IMR-90 (cell line): ENCODE results near the gene POLRMT. TPM values are rescaled to one million over a fixed set of nuclear protein-coding genes. Genes with fewer than 3 reads are reported as not detected.
A peak's percentile ranks its signal among the peaks of the same experiment; 100 is the strongest.

Experiments
- ATAC-seq: fragments of 200-7000 bp; cut with Tn5 transposase; 2 replicates; pipeline ENCODE4 v1.9.1; 2020; ENCODE audit warnings: low read depth, mild to moderate bottlenecking, moderate library complexity
- BruUV-seq: library from RNA; stranded (reverse); fragments of 400-500 nt; replicated peaks from 2 replicates; lab custom pipeline; 2021; lab: Mats Ljungman, UMichigan
- CTCF ChIA-PET: fragments of 300-600 bp; formaldehyde crosslinking; extraction: SDS; loops from one replicate; lab custom pipeline; 2021; ENCODE audit warnings: antibody characterized with exemption; lab: Yijun Ruan, JAX
- POLR2A ChIA-PET: fragments of 300-600 bp; sonication (Branson Sonifier 250); formaldehyde crosslinking; loops from one replicate; lab custom pipeline; 2022; ENCODE audit warnings: antibody characterized with exemption; ENCODE audit not compliant: unreplicated experiment; lab: Charles Lee
- DNase-seq: peaks from one replicate; pipeline ENCODE4 v3.0.0; 2013
- H2AFZ ChIP-seq: replicated peaks from 2 replicates; pipeline ENCODE3; 2013; ENCODE audit warnings: low read length, mild to moderate bottlenecking; ENCODE audit not compliant: poor library complexity
- H2AK5ac ChIP-seq: 2 replicates; pipeline ENCODE4 v1.6.1; 2013; ENCODE audit warnings: low read depth, low read length, inconsistent platforms
- H2AK9ac ChIP-seq: replicated peaks from 2 replicates; pipeline ENCODE3; 2013; ENCODE audit warnings: mild to moderate bottlenecking, low read depth, low read length, moderate library complexity; ENCODE audit not compliant: poor library complexity
- H2BK120ac ChIP-seq: 2 replicates; pipeline ENCODE4 v1.6.1; 2013; ENCODE audit warnings: low read depth, low read length, inconsistent platforms
- H2BK15ac ChIP-seq: 3 replicates; pipeline ENCODE4 v1.6.1; 2013; ENCODE audit warnings: low read depth, low read length, inconsistent platforms
- H2BK20ac ChIP-seq: 2 replicates; pipeline ENCODE4 v1.6.1; 2013; ENCODE audit warnings: low read depth, mild to moderate bottlenecking, inconsistent platforms, low read length, moderate library complexity
- H2BK5ac ChIP-seq: 2 replicates; pipeline ENCODE4 v1.6.1; 2013; ENCODE audit warnings: mild to moderate bottlenecking, low read depth, low read length, inconsistent platforms; ENCODE audit not compliant: poor library complexity, severe bottlenecking
- H3K14ac ChIP-seq: replicated peaks from 2 replicates; pipeline ENCODE4 v1.6.1; 2013; ENCODE audit warnings: low read depth, low read length, inconsistent platforms
- H3K18ac ChIP-seq: 2 replicates; pipeline ENCODE4 v1.6.1; 2013; ENCODE audit warnings: low read depth, low read length, control low read depth
- H3K23ac ChIP-seq: 2 replicates; pipeline ENCODE4 v1.6.1; 2013; ENCODE audit warnings: low read depth, low read length, inconsistent platforms
- H3K27ac ChIP-seq: 2 replicates; pipeline ENCODE4 v1.5.1; 2013; ENCODE audit warnings: mild to moderate bottlenecking, control low read depth, low read length; ENCODE audit not compliant: insufficient read depth
- H3K27me3 ChIP-seq: 2 replicates; pipeline ENCODE4 v1.6.1; 2013; ENCODE audit warnings: low read length; ENCODE audit not compliant: control insufficient read depth, insufficient read depth
- H3K36me3 ChIP-seq: 2 replicates; pipeline ENCODE4 v1.6.1; 2013; ENCODE audit warnings: low read length, mixed read lengths; ENCODE audit not compliant: control insufficient read depth, insufficient read depth
- H3K4ac ChIP-seq: 2 replicates; pipeline ENCODE4 v1.6.1; 2013; ENCODE audit warnings: low read depth, low read length, inconsistent platforms
- H3K4me1 ChIP-seq: 2 replicates; pipeline ENCODE4 v1.6.1; 2013; ENCODE audit warnings: low read length, mixed read lengths; ENCODE audit not compliant: control insufficient read depth, insufficient read depth
- H3K4me2 ChIP-seq: 2 replicates; pipeline ENCODE4 v1.6.1; 2013; ENCODE audit warnings: low read depth, mild to moderate bottlenecking, control low read depth, low read length, moderate library complexity
- H3K4me3 ChIP-seq: 2 replicates; pipeline ENCODE4 v1.5.1; 2013; ENCODE audit warnings: low read depth, mild to moderate bottlenecking, control low read depth, low read length, moderate library complexity; ENCODE audit not compliant: insufficient read depth
- H3K56ac ChIP-seq: 2 replicates; pipeline ENCODE4 v1.6.1; 2013; ENCODE audit warnings: low read length, inconsistent platforms; ENCODE audit not compliant: insufficient read depth; ENCODE audit errors: extremely low read depth
- H3K79me1 ChIP-seq, 2 experiments: 2 replicates each; pipeline ENCODE4 v1.6.1; 2013; ENCODE audit warnings: low read length in 2 of 2, inconsistent platforms in 1 of 2, low read depth in 1 of 2
- H3K9ac ChIP-seq: 2 replicates; pipeline ENCODE4 v1.6.1; 2013; ENCODE audit warnings: low read depth, low read length, control low read depth
- H3K9me1 ChIP-seq: 2 replicates; pipeline ENCODE4 v1.6.1; 2013; ENCODE audit warnings: low read length, inconsistent platforms; ENCODE audit not compliant: insufficient read depth
- H3K9me3 ChIP-seq: 2 replicates; pipeline ENCODE4 v1.6.1; 2013; ENCODE audit warnings: low read length; ENCODE audit not compliant: control insufficient read depth, insufficient read depth
- H4K20me1 ChIP-seq: 2 replicates; pipeline ENCODE4 v1.6.1; 2013; ENCODE audit warnings: low read length, inconsistent platforms; ENCODE audit not compliant: insufficient read depth
- H4K5ac ChIP-seq: 2 replicates; pipeline ENCODE4 v1.6.1; 2013; ENCODE audit warnings: mild to moderate bottlenecking, low read depth, low read length, control low read depth
- H4K8ac ChIP-seq, 2 experiments: 2 replicates each; pipeline ENCODE4 v1.6.1; 2013; ENCODE audit warnings: low read depth in 2 of 2, low read length in 2 of 2, control low read depth in 1 of 2, inconsistent platforms in 1 of 2
- H4K91ac ChIP-seq: 2 replicates; pipeline ENCODE4 v1.6.1; 2013; ENCODE audit warnings: low read depth, low read length, inconsistent platforms; ENCODE audit not compliant: insufficient read depth
- MAZ ChIP-seq: IDR thresholded peaks from 2 replicates; pipeline ENCODE4 v1.6.1; 2012; ENCODE audit warnings: low read depth, mild to moderate bottlenecking, low read length, improper control_type of control experiment, moderate library complexity, borderline replicate concordance
- NFE2L2 ChIP-seq: fragments of 150-350 bp; IDR thresholded peaks from 2 replicates; pipeline ENCODE4 v1.6.1; 2016; ENCODE audit warnings: low read depth, mild to moderate bottlenecking, low read length
- RAD21 ChIP-seq: IDR thresholded peaks from 2 replicates; pipeline ENCODE4 v1.6.1; 2012; ENCODE audit warnings: low read length, improper control_type of control experiment
- WGBS, 2 experiments: methylation state at CpG; one replicate each; pipeline versions ENCODE4 v1.1.5 to v1.1.7; 2013; ENCODE audit warnings: missing lambda C conversion rate in 2 of 2; ENCODE audit not compliant: insufficient read length in 1 of 2; ENCODE audit errors: extremely low coverage in 2 of 2; 5-methylcytosine and 5-hydroxymethylcytosine counted together
- dilution Hi-C: fragments of 300-500 bp; cut with HindIII; formaldehyde crosslinking; loops from one replicate; pipeline ENCODE4 v1.14.3; 2018; ENCODE audit warnings: low sequenced_read_pairs; ENCODE audit not compliant: unreplicated experiment
- in situ Hi-C: fragments of 300-500 bp; cut with MboI; formaldehyde crosslinking; loops from 3 replicates; pipeline ENCODE4 v1.14.3; 2019; ENCODE audit warnings: low sequenced_read_pairs, inconsistent platforms, mixed read lengths
- intact Hi-C: fragments of 100-400 bp; cut with micrococcal nuclease; formaldehyde crosslinking; loops from 2 replicates; pipeline ENCODE4 v1.10.0; 2022
- polyA plus RNA-seq, 3 experiments: library from polyadenylated mRNA; depleted of rRNA; stranded (reverse); fragments of >200 nt; gene quantifications; 2 replicates each; pipeline ENCODE4 v1.2.3, GENCODE V29; 2012; ENCODE audit warnings: low replicate concordance in 1 of 3
- total RNA-seq: library from RNA; depleted of rRNA; stranded (reverse); fragments of >200 nt; gene quantifications from 2 replicates; pipeline ENCODE4 v1.2.3, GENCODE V29; 2012

POLRMT gene
- total and polyA plus RNA-seq, 2 of the 4 experiments (the other 2 are of a cell fraction), result 9.9 to 29.6 TPM

DNA sequence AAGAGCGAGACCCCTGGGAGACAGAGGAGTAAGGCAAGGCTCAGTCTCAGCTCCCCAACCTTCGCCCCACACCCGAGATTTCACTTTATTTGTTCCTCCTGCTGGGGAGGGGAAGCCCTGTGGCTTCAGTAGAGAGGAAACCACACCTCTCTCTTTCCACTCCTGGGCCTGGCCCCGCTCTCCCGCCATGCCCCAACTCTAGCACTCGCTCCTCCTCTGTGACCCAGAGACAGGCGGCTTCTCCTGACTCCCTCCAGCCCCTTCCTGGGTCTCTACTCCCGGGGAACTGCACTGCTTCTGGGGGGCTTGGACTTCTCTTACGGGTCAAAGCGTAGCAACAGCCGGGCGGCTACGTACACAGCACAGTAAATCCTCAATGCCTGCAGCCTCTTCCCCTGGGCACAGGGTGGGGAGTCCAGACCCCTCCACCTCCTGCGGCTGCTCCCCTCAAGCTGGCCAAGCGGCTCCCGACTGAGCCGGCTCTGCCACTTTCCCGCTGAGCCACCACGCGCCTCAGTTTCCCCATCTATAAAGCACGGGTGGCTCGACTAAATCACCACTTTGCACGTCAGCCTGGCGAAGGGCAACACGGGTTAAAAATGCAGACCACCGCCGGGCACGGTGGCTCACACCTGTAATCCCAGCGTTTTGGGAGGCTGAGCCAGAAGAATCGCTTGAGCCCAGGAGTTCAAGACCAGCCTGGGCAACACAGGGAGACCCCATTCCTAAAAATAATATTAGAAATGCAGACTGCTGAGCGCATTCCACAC lies 28.3 kb upstream of the POLRMT start:
- Histone ChIP-seq H3K56ac (no peak overlapping the region), H3K36me3 (peaks cover 7% of the 10 kb centered on the region; the same call in 1 of the 2 replicates), H2BK20ac (no peak overlapping the region), H2BK120ac (no peak overlapping the region), H3K9me1 (no peaks in the 10 kb centered on the region), H2AK9ac (peak overlapping the region; percentile 87), H3K23ac (peak overlapping the region; percentile 90), H2BK5ac (peak overlapping the region; percentile 12), H4K5ac (no peak overlapping the region), H3K79me1 (peaks cover 0 to 41% of the 10 kb centered on the region in 2 experiments; a peak in 2 of 4 replicates), H4K8ac (no peak overlapping the region), H3K4me2 (peak overlapping the region; percentile 95), H4K91ac (no peak overlapping the region), H3K9me3 (no peaks in the 10 kb centered on the region), H2AFZ (no peak overlapping the region), H3K4ac (no peak overlapping the region), H3K27me3 (no peaks in the 10 kb centered on the region), H3K9ac (peak overlapping the region; percentile 91), H3K4me3 (peak overlapping the region; percentile 87), H4K20me1 (peaks cover 57% of the 10 kb centered on the region), H3K4me1 (peaks cover 14% of the 10 kb centered on the region), H2BK15ac (no peak overlapping the region), H3K27ac (peak overlapping the region; percentile 75), H2AK5ac (peak overlapping the region; percentile 2), H3K14ac (0 out of 2 replicates have a peak overlapping the region, but pooled peaks have one; percentile 23), H3K18ac (no peak overlapping the region)
- POLR2A ChIA-PET, result no interaction called here
- in situ Hi-C loops (no loop called here), dilution Hi-C loops (no loop called here), intact Hi-C loops (loop anchor here (2.0 to 10.0 kb wide), 4 partner anchors 29 to 251 kb away; partner anchors contain the start of genes POLRMT and R3HDM4)
- TF ChIP-seq RAD21 (no peak), NFE2L2 (no peak), MAZ (0 out of 2 replicates have a peak, but pooled peaks have one; percentile 12)
- ATAC-seq (no peak), DNase-seq (no peak)
- 33% methylated on average over 13 of the region's 31 CpGs; no CpG with 5 or more reads in 1 of the 2 experiments for WGBS, 2 experiments
- BruUV-seq, result no TSS peak
- CTCF ChIA-PET, result no interaction called here
